DOHH2 (cell line): ENCODE measurements around the gene GLRA3.

Experiments
- CTCF ChIP-seq: fragments of 200-600 bp; sonication (generic); IDR thresholded peaks from one replicate; pipeline ENCODE4 v1.5.1; 2014; ENCODE audit warnings: antibody characterized with exemption, mild to moderate bottlenecking, low read depth, low read length; ENCODE audit not compliant: poor library complexity, severe bottlenecking
- EZH2phosphoT487 ChIP-seq: fragments of 200-600 bp; sonication (generic); IDR thresholded peaks from 2 replicates; pipeline ENCODE4 v1.6.1; 2017; ENCODE audit warnings: borderline replicate concordance, mild to moderate bottlenecking, antibody characterized with exemption, low read length, moderate library complexity, mixed read lengths

- TF ChIP-seq CTCF (no peak), EZH2phosphoT487 (no peak)
These were observed at the start of gene GLRA3 for GRCh38 chr4:174828845-174829701.
